CD4-positive, alpha-beta T cell treated with Interleukin-15 for 1 hour (primary cell): ENCODE results near the gene PTPRN2.

ENCODE experiments used
- DNase-seq: peaks from one replicate; pipeline ENCODE4 v3.0.0-alpha.2; 2020

PTPRN2 gene

GRCh38 chr7:158072991-158073730 is 514.5 kb downstream of the PTPRN2 start:
- DNase-seq: no peak

GRCh38 chr7:158070222-158070920 is 517.3 kb downstream of the PTPRN2 start:
- DNase-seq: no peak

- DNase-seq: no peak
Observed at GRCh38 chr7:158068853-158069252, 518.8 kb downstream of the PTPRN2 start.

DNA sequence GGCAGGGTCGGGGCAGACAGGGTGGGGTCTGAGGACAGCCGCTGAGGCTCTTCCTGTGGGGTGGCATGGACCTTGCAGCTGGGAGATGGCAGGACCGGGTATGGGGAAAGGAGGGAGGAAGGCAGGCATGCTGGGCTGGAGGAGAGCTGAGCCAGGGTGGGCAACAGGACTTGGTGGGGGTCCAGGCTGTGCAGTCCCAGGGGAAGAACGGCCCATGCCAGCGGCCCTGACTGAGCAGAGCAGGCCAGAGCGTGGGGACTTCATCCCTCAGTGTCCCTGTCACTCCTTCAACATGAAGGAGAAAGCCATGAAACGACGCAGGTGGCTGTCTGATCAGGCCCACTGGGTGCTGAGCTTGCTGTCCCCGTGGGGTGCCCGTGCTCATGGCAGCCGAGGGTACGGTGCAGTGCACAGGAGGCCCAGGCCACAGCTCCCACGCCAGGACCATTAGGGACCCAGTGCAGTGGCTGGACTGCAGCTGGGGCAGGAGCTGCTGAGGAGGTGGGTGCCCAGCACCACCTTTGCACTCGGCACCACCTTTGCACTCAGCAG is 519.6 kb downstream of the PTPRN2 start:
- DNase-seq: no peak

DNA sequence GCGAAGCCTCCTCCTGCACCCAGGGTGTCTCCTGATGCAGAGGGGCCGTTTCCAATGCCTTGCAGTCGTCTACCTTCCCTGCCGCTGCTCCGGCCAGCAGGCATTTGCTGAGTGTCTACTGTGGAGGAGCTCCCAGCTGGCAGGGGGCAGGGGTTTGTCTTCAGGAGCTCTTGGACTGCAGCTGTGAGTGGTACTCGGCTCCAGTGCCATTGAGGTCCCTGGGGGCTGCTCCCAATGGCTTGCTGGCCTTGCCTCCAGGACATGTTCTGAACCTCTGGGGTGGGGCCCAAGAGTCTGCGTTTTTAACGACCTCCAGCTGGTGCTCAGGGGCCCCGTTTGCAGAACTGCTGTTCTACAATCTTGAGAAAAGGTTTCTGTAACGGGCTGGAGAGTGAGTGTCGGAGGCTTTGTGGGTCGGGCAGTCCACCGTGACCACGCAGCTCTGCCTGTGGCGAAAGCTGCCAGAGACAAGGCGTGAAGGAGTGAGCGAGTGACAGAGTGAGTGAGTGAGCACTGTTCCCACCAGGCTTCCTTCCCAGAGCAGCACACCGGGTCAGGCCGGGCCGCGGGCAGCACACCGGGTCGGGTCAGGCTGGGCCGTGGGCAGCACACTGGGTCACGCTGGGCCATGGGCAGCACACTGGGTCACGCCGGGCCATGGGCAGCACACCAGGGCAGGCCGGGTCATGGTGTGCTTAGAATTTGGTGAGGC is 520.2 kb downstream of the PTPRN2 start:
- no peak for DNase-seq

GRCh38 chr7:158066085-158066484 is 521.5 kb downstream of the PTPRN2 start:
- no peak for DNase-seq

DNA sequence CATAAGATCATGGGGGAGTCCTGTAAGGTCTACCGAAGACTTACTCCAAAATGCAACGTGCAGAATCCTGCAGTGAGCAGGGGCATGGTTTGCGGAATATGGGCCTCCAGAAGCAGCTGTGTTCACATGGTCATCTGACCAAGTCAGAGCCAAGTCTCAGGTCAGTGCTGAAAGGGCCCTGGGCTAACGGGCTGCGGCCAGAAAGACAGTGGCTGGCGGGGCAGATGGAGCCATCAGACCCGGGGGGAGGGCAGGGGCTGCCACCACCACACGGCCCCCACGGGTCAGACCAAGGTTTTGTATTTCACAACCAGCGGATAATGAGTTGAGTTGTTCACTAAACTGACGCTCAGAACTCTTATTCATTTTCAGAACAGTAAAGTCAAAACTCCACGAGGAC is 522.3 kb downstream of the PTPRN2 start:
- DNase-seq: no peak

DNA sequence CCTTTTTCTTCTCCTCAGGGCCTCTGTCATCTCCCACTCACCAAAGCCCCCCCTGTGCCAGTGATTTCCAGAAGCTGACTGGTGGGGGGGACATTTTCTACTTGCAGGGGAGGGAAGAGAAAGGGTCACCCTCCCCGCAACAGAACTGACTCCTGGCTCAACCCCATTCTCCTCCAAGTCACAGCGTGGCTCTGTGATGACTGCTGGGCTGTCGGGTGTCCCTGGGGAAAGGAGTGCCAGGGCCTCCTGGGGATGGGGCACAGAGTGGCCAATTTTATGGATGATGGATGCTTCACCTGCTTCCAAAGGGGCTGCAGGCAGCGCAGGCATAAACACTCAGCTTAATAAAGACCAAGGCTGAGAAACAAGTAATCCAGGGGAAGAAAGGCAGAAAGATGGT is 523.0 kb downstream of the PTPRN2 start:
- DNase-seq: no peak

DNA sequence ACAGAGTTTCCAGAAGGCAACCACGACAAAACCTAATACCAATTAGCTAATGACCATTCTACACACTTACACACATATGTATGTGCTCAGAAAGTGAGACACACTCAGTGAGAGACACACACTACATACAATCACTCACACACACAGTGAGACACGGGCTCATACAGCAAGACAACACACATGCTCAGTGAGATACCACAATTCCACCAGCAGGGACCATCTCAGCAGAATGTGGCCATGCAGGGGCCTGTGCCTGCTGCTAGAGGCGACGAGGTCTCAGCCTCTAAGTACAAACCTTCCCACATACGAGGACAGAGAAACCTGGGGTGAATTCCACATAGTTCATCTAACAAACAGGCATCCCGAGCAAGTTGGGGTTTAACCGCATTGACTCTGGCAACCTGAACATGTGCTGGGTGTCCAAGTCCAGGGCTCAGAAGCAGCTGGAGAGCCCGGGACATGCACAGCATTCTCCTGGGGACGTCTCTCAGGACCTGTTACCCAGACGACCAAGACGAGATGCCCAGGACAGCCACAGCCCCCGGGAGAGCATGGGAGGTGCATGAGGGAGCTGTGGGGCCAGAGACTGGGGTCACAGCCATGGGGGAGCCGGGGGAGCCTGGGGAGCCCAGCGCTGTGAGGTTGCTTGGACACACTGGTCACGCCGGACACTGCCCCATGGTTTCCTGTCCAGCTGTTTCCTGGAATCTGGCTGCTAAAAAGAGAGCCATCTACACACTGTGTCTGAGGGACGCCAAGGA is 523.6 kb downstream of the PTPRN2 start:
- DNase-seq: no peak

DNA sequence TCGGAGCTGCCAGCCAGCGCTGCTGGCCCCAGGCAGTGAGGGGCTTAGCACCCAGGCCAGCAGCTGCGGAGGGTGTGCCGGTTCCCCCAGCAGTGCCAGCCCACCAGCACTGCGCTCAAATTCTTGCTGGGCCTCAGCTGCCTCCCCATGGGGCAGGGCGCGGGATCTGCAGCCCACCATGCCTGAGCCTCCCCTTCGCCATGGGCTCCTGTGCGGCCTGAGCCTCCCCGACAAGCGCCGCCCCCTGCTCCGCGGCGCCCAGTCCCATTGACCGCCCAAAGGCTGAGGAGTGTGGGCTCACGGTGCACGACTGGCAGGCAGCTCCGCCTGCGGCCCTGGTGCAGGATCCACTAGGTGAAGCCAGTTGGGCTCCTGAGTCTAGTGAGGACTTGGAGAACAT is 525.0 kb downstream of the PTPRN2 start:
- no peak for DNase-seq

GRCh38 chr7:158061884-158062656 is 525.6 kb downstream of the PTPRN2 start:
- no peak for DNase-seq

DNA sequence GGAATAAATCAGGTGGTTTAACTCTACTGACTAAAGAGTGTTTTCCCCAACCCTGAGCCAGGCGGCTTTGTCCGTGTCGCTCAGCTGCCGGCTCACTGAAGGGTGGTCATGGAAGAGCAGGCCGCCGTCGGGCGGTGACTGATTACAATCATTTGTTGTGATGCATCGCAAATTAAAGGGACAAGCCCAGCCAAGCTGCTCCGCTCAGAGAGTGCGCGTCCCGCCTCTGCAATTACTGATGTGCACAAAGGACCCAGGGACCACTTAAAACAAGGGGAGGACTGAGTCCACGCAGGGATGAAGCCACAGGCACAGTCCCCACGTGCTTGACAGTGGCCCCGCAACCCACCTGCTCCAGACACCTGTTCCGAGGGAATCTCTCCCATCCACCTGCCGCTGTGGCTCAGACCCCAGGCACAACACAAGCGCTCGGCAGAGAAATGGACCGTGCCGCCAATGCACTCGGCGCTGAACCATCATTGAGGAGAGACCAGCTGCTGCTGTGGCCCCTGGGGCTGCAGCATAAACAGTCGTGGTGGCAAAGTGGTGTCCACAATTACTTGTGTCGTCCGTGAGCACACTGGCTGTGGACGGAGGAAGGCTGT is 526.5 kb downstream of the PTPRN2 start:
- no peak for DNase-seq

DNA sequence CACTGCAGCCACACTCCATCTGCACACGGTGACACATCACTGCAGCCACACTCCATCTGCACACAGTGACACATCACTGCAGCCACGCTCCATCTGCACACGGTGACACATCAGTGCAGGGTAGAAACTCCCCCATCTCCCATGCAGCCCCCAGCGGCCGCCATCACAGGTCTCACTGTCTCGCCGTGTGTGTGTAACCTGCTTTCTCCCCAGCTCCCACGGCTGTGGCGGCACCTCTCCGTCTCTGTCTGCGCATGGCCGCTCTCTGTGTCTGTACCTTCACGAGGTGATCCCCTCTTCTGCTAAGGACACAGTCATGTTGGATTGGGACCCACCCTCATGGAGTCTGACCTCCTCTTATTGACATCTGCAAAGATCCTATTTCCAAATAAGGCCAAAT is 527.4 kb downstream of the PTPRN2 start:
- DNase-seq: no peak

GRCh38 chr7:158057446-158057845 is 530.2 kb downstream of the PTPRN2 start:
- no peak for DNase-seq

DNA sequence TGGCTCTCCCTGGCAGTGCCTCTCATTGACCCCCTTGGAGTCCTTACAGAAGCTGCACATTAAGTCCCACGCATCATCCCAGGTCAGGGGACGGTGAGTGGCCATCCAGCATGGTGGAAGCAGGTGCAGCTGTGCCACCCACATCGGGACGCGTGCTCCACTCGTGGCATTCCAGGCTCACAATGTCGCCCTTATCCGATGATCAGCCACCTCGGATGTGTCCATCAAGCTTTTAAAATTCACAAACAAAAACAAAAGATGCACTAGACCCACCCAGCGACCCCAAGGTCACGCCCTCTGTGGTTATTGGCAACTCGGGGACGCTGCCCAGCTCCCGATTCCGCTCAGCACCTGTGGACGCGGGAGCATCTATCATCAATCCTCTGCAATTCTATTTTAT is 530.9 kb downstream of the PTPRN2 start:
- no peak for DNase-seq

DNA sequence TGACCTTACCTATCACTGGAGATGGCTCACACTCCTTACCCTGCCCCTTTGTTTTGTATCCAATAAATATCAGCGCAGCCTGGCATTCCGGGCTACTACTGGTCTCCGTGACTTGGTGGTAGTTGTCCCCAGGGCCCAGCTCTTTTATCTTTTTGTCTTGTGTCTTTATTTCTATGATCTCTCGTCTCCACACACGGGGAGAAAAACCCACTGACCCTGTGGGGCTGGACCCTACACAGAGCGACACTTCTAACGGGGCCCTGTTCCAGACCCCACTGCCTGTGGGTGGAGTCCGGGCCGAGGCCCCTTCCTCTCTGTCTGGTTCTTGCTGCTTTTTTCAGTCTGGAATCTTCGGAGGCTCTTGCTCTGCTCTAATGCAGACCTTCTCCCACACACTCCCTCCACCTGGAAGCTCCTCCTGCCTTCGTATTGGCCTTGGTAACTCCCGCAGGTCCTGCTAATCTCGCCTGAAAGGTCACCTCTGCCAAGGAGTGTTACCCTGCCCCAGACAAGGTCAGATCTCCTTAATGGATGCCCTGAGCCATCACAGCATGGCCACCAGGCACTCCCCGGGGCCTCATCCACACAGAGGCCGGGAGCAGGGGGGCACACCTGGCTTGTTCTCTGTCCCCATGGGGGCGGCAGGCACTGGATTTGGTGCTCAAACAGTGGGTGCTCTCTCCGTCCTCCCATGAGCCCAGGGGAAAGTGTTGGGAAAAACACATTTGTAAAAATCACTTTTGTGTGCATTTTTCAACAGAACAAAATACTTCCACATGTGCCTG is 531.7 kb downstream of the PTPRN2 start:
- DNase-seq: no peak

DNA sequence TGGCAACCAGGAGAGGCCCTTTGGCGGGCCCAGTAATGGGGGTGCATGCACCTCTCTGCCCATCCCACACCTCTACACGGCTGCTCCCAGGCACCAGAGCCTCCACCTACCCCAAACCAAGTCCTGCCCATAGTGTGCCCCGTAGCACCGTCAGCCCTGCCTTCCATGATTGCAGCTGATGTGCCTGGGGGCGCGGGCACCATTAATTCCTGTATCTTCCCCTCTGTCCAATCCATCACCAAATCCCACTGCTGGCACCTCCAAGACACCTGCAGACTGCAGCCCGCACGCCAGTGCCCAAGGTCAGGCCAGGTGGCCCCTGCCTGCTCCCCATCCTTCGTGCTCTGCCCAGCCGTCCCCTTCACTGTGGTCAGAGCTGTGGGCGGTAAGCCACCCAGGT is 533.0 kb downstream of the PTPRN2 start:
- DNase-seq: no peak

GRCh38 chr7:158054081-158054480 is 533.5 kb downstream of the PTPRN2 start:
- no peak for DNase-seq

DNA sequence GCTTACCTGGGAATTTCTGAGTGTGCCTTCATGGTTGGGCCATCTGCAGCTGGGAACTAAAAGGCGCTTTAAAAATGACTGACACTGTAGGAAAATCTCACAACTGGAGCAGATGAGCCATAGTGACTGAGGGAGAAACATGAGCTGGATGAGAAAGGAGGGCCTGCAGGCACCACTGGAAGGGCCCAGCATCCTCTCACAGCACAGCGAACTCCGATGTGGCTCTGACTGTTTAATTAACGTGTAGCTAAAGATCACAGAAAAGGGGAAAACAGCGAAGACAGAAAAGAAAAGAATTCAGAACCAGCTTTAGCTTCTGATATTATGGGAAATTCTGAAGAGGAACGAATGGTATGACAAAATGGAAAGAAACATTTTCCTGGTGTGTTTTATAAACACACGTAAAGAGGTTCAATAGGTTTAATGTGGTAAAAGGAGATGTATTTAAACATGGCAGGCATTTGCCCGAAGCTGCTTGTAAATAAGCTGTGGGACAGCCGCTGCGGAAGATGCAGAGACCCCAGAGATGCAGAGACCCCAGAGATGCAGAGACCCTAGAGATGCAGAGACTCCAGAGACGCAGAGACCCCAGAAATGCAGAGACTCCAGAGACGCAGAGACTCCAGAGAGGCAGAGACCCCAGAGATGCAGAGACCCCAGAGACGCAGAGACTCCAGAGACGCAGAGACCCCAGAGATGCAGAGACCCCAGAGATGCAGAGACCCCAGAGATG is 534.3 kb downstream of the PTPRN2 start:
- DNase-seq: no peak
